TTC549 (cell line): Measurements from ENCODE around the gene BEAN1.

Experiments
- FAIRE-seq: peaks from 2 replicates; lab custom pipeline; 2012; peaks lifted over from hg19 to GRCh38; lab: Jason Lieb, UNC

Gene BEAN1

GRCh38 chr16:66419527-66419926, 7.6 kb upstream of the BEAN1 start:
- no peak for FAIRE-seq

DNA sequence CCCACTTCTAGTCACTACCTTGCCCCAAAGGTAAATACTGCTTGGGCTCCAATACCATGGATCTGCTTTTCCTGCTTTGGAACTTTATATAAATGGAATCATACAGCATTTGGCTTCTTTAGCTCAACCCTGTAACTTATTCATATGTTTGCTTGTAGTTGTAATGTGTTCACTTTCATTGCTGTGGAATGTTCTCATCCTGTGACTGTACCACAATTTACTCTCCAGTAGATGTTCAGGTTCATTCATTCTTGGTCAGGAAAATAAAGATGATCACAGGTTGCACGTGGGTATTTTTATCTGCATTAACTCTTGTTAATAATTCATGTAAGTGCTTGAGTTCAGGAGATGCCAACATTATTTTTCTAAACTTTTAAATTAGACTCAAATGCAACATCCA, 6.7 kb upstream of the BEAN1 start:
- FAIRE-seq, result no peak

DNA sequence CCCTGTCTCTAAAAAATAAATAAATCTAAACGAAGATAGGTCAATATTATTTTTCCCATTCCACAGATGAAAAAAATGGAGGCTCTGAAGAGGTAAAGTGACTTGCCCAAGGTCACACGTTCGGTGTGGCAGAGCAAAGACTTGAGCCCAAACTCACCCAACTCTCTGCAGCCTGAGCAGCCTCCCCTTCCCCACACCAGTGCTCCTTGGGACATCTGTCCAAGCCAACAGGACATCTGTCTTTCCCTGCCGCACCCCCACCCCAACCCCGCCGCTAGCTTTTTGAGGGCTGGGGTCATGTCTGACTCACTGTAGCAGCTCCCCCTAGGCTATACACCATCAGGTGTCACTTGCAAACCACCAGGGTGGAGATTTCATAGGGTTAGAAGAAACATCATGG, 5.2 kb upstream of the BEAN1 start:
- FAIRE-seq, result no peak

DNA sequence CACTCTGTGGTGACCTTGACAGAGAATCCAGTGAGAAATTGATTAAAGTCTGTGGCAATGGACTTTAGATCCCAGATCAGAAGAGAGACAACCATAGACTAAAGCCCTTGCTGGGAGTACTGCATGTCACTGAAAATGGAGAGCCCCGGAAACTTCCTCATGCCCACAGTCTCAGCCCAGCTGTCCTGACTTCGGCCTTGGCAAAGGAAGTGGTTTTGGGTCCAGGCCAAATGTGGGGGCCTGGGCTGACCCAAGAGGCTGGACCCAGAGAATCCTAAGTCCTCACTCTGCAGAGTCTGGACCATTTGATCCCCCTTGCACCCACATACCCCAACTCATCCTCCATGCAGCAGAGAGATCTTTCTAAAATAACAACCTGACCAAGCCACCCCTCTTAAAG, 4.7 kb upstream of the BEAN1 start:
- no peak for FAIRE-seq

DNA sequence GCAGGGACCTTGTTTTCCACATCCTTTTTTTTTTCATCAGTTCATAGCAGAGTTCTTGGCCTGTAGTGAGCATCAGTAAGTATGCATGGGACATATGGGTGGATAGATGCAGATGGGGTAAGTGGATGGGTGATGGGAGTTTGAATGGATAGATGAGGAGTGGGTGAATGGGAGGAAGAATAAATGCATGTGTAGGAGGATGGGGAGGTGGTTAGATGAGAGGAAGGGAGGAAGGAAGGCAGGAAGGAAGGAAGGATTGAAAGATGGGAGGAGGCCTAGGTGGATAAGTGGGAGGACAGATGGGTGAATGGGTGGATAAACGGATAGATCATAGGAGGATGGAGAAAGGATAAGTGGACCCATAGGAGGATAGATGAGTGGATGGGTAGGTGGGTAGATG, 3.9 kb upstream of the BEAN1 start:
- FAIRE-seq, result no peak

DNA sequence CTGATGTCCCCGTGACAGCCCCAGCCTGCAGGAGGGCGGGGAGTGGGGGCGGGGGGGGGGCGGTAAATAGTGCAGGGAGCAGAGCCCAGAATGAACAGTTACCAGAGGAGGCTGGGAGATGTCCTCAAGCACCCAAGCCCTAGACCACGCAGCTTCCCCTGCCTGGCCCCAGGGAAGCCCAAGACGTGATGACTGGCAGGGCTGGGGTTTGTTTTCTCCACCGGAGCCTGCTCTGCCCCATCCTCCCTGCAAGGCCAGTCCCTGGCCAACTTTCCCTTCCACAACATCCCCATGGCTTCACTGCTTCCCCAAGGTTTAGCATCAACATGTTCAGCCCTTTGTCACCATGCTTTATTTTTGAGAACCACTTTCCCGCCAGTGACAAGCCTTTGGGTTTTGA, 1.4 kb upstream of the BEAN1 start:
- no peak for FAIRE-seq

DNA sequence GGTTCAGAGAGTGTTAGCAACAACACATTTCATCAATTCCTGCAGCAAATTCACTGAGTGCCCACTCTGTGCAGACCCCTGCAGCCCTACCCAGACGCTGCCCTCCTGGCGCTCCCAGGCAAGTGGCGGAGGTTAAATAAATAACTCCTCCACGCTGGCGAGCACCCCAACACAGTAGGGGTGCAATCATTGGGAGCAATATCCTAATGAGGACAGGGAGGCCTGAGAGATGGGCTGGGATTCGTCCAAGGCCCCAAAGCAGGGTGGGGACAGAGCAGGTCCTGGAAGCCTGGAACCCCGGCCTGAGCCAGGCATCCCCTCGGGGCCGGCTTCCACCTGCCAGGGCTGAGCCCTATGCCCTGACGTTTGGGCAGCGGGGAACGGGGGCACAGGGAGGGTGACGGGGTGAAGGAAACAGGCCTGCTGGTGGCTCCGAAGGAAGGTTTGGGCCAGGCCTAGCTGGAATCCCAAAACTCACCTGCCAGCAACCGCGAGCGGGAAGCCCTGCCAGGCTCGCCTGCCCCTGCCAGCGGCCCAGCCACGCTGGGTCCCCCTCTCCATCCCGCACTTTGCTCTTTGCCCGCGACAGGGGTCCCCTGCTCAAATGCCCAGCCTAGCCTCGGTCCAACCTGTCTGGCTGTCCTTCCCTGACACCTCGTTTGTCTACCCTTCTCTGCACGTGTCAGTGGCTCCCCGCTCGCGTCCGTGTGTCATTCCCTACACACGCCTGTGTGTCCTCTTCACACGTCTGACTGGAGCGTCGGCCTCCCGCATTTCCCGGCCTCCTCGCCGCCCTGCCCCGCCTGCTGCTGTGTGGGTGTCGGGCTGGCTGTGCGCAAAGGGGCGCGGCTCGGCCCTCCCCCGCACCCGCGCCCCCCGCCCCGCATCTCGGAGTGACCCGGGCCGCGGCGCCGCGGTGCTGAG, 721 bp upstream of the BEAN1 start:
- FAIRE-seq, result no peak

GRCh38 chr16:66427871-66428681, 981 bp downstream of the BEAN1 start:
- no peak for FAIRE-seq

DNA sequence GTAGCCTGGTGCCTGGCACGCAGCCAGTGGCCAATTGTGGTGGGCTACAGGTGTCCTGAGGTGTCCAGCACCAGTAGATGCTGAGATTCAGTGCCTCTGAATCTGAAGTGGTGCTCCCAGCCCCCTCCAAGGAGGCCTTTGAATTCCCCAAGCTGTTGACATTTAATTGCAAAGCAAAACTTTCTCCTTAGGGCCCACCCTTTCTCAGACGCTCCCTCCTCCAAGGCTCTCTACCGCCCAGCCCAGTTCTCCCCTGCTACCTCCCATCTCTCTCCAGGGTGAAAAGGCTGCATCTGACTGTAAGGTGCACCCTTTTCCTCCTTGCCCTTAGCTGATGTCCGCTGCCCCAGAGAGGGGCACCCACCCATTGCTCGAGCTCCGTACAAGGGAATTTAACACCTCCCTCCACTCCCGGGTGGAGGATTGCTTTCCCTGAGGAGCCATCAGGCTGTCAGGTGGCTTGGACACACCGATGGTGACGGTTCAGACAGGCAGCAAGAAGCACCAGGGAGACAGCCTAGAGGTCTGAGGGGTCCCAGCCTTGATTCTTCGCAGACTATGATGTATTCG, 1.7 kb downstream of the BEAN1 start:
- no peak for FAIRE-seq

DNA sequence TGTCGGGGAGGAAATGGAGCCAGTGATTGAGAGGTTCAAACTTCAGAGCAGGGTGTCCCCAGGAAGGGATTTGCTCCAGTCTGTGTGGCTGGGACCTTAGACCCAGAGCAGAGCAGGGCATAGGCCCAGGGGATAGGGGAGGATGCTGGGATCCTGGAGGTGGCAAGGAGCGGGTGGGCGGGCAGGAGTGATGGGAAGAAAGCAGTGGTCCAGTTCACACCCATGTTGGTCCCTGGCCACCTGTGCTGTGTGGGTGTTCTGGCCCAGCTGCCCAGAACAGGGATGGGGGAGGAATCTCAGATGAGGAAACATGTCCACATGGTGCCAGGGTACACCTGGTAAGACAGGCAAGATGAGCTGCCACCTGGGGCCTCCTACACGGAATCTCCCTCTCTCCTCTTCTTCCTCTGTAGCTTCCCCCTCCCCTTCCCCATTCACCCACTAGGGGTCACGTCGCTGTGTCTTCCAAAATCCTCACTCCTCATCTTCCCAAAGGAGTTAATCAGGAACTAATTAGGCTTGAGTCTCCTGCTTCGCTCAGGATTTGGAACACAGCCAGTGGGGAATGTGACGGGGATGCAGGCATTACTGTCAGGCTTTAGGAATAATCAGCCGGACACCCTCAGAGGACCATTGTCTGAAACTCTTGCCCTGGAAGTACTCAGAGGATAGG, 2.3 kb downstream of the BEAN1 start:
- FAIRE-seq, result no peak

GRCh38 chr16:66430214-66430613, 3.1 kb downstream of the BEAN1 start:
- no peak for FAIRE-seq

GRCh38 chr16:66431760-66432159, 4.7 kb downstream of the BEAN1 start:
- no peak for FAIRE-seq

GRCh38 chr16:66432429-66432828, 5.3 kb downstream of the BEAN1 start:
- no peak for FAIRE-seq

GRCh38 chr16:66434619-66435430, 7.7 kb downstream of the BEAN1 start:
- no peak for FAIRE-seq

GRCh38 chr16:66435896-66436295, 8.8 kb downstream of the BEAN1 start:
- no peak for FAIRE-seq

DNA sequence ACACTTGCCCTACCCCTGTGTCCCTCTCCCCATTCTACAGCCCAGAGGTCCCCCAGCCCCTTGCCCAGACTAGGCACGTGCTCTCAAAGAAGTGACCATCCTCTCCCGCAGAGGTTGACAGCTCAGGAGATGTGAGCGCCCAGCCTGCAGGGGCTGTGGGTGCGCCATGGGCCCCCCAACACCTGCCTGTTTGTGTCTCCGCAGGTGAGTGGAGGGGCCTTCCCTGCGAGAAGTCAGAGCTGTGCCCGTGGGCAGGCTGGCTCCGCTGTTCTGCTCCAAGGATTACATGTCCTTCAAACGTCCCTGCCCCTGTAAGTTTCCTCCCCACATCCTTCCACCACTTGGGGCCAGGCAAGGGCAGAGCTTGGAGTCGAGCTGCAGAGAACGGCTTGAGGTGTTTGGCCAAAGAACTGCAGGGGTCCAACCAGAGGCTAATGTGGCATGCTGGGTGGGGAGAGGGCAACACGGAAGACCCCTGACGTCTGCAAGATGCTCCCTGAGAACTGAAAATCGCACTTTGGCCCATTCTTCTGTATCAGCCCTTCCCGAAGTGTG, 10.4 kb downstream of the BEAN1 start:
- FAIRE-seq, result no peak

GRCh38 chr16:66438536-66438935, 11.4 kb downstream of the BEAN1 start:
- no peak for FAIRE-seq

- no peak for FAIRE-seq
These were observed 12.1 kb downstream of the BEAN1 start for GRCh38 chr16:66439051-66439730.

GRCh38 chr16:66440271-66440802, 13.2 kb downstream of the BEAN1 start:
- no peak for FAIRE-seq

DNA sequence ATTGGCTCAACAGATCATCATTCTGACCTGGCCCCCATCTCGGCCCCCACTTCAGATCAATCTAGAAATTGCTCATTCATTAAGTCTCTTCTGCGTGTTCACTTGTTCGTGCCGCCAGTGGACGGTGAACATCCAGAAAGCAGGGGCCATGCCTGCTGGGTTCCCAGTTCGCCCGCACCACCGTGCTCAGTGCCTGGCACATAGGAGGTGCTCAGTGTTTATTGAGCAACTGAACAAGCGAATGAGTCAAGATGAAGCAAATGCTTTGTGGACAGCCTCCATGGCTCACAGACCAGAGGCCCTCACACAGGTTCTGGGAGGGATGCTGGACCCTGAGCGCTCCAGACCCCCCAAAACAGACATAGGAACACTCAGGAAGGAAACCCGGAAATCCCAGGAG, 13.9 kb downstream of the BEAN1 start:
- no peak for FAIRE-seq
